HepG2 (cell line): ENCODE results near the gene ANKRD27. TPM values are rescaled to one million over a fixed set of nuclear protein-coding genes. Genes with fewer than 3 reads are reported as not detected.

Experiments used
- ATAC-seq: fragments of 200-7000 bp; cut with Tn5 transposase; 3 replicates; pipeline ENCODE4 v1.9.1; 2020; ENCODE audit warnings: mild to moderate bottlenecking, moderate library complexity
- BruUV-seq: library from RNA; stranded (reverse); fragments of 400-500 nt; replicated peaks from 2 replicates; lab custom pipeline; 2021; lab: Mats Ljungman, UMichigan
- CTCF ChIA-PET: fragments of 300-600 bp; formaldehyde crosslinking; extraction: SDS; loops from one replicate; lab custom pipeline; 2021; ENCODE audit warnings: low total read pairs, inconsistent platforms, low intra/inter-chr PET ratio; lab: Yijun Ruan, JAX
- POLR2A ChIA-PET: fragments of 350-600 bp; sonication (Branson Sonifier 250); formaldehyde crosslinking; loops from one replicate; lab custom pipeline; 2020; ENCODE audit warnings: antibody characterized with exemption, inconsistent platforms; lab: Yijun Ruan, JAX
- DNase-seq: peaks from one replicate; pipeline ENCODE4 v3.0.0-alpha.2; 2015; ENCODE audit warnings: low spot score
- FAIRE-seq: peaks from 3 replicates; lab custom pipeline; 2011; peaks lifted over from hg19 to GRCh38; lab: Jason Lieb, UNC
- H2AFZ ChIP-seq: one replicate; pipeline ENCODE4 v1.6.1; 2011; ENCODE audit warnings: low read length, inconsistent platforms
- H3K27ac ChIP-seq: fragments of 300-600 bp; 3 replicates; pipeline ENCODE4 v1.8.0; 2011; ENCODE audit warnings: mixed run types, mild to moderate bottlenecking, mixed read lengths, low read length, inconsistent platforms; ENCODE audit not compliant: insufficient read depth; ENCODE audit errors: extremely low read length
- H3K27me3 ChIP-seq, 2 experiments: fragments of 200-600 bp in 1 of 2; 2 replicates in 1 of 2; 3 replicates in 1 of 2; pipeline versions ENCODE4 v1.6.0 to v1.8.0; 2011; ENCODE audit warnings: low read length in 2 of 2, mild to moderate bottlenecking in 2 of 2, moderate library complexity in 2 of 2, inconsistent platforms in 1 of 2; ENCODE audit not compliant: insufficient read depth in 2 of 2, control insufficient read depth in 1 of 2
- H3K36me3 ChIP-seq, 2 experiments: fragments of 200-600 bp in 1 of 2; replicated peaks in 1 of 2; 2 replicates in 1 of 2; 3 replicates in 1 of 2; pipeline versions ENCODE4 v1.5.1 to v1.8.0; 2011; ENCODE audit warnings: low read length in 2 of 2, inconsistent platforms in 1 of 2; ENCODE audit not compliant: insufficient read depth in 2 of 2, control insufficient read depth in 1 of 2
- H3K4me1 ChIP-seq: 2 replicates; pipeline ENCODE4 v1.5.1; 2012; ENCODE audit warnings: low read length, inconsistent platforms; ENCODE audit not compliant: insufficient read depth
- H3K4me2 ChIP-seq: 2 replicates; pipeline ENCODE4 v1.6.0; 2011; ENCODE audit warnings: low read depth, low read length, inconsistent platforms
- H3K4me3 ChIP-seq, 3 experiments: fragments of 200-600 bp in 1 of 3; sonication (generic), shearing (Covaris generic) in 1 of 3; replicated peaks in 1 of 3; 2 replicates each; pipeline ENCODE4 v1.5.1; 2011 to 2016; ENCODE audit warnings: low read length in 3 of 3, inconsistent platforms in 2 of 3, low read depth in 2 of 3, mild to moderate bottlenecking in 2 of 3, control low read depth in 1 of 3, mixed read lengths in 1 of 3; ENCODE audit not compliant: insufficient read depth in 1 of 3
- H3K79me2 ChIP-seq: one replicate; pipeline ENCODE4 v1.6.1; 2011; ENCODE audit warnings: low read length, inconsistent platforms; ENCODE audit not compliant: insufficient read depth
- H3K9ac ChIP-seq: 2 replicates; pipeline ENCODE4 v1.6.0; 2011; ENCODE audit warnings: mild to moderate bottlenecking, low read depth, low read length, inconsistent platforms; ENCODE audit not compliant: insufficient read depth
- H3K9me3 ChIP-seq: 2 replicates; pipeline ENCODE4 v1.5.1; 2012; ENCODE audit warnings: mild to moderate bottlenecking, low read length
- H4K20me1 ChIP-seq: 2 replicates; pipeline ENCODE4 v1.6.0; 2011; ENCODE audit warnings: inconsistent platforms, mild to moderate bottlenecking, low read length, moderate library complexity; ENCODE audit not compliant: insufficient read depth
- HOXA9 ChIP-seq: sonication (generic); formaldehyde crosslinking; IDR thresholded peaks from 2 replicates; pipeline ENCODE4 v1.8.1; 2022; ENCODE audit warnings: missing genetic modification reagents, mild to moderate bottlenecking, moderate library complexity, borderline replicate concordance
- KDM3A ChIP-seq: IDR thresholded peaks from 2 replicates; pipeline ENCODE4 v1.6.1; 2018; ENCODE audit warnings: low read depth, missing compliant biosample characterization
- MEF2D ChIP-seq: sonication (generic); formaldehyde crosslinking; IDR thresholded peaks from 2 replicates; pipeline ENCODE4 v1.5.1; 2020; ENCODE audit warnings: mild to moderate bottlenecking, missing genetic modification reagents
- MTF1 ChIP-seq: sonication (generic); formaldehyde crosslinking; IDR thresholded peaks from 2 replicates; pipeline ENCODE4 v1.5.0; 2020; ENCODE audit warnings: missing genetic modification reagents
- ZNF235 ChIP-seq: sonication (generic); formaldehyde crosslinking; IDR thresholded peaks from 2 replicates; pipeline ENCODE4 v1.8.1; 2023; ENCODE audit warnings: mild to moderate bottlenecking, missing genetic modification reagents, borderline replicate concordance
- ZNF530 ChIP-seq: sonication (generic); formaldehyde crosslinking; IDR thresholded peaks from 2 replicates; pipeline ENCODE4 v1.5.0; 2020; ENCODE audit warnings: low read depth, mild to moderate bottlenecking, missing genetic modification reagents
- WGBS: methylation state at CpG from one replicate; pipeline ENCODE4 v1.1.6; 2017; ENCODE audit warnings: low lambda C conversion rate; 5-methylcytosine and 5-hydroxymethylcytosine counted together
- in situ Hi-C: cut with HindIII; loops from 2 replicates; pipeline ENCODE4 v1.10.0; 2017; ENCODE audit warnings: low pct_unique_long_range_greater_than_20kb; ENCODE audit not compliant: extremely low pct_ligation_motif_present
- intact Hi-C: fragments of 100-400 bp; cut with micrococcal nuclease; formaldehyde crosslinking; loops from one replicate; pipeline ENCODE4 v1.10.0; 2022; ENCODE audit not compliant: unreplicated experiment
- polyA plus RNA-seq, 8 experiments: library from polyadenylated mRNA; depleted of rRNA in 3 of 8; stranded (reverse) in 7 of 8; unstranded in 1 of 8; fragments of >200 nt; fragmentation: Illumina TruSeq in 4 of 8; extraction: Trizol in 4 of 8; gene quantifications; 2 replicates each; pipeline versions ENCODE4 v1.2.1 to v1.2.3, GENCODE V29; 2011 to 2016; ENCODE audit warnings: low read depth in 4 of 8, missing spikeins in 1 of 8, mixed read lengths in 1 of 8; ENCODE audit not compliant: insufficient read depth in 1 of 8
- total RNA-seq, 5 experiments: library from RNA; depleted of rRNA; stranded (reverse); fragments of >200 nt; fragmentation: Illumina TruSeq; extraction: Trizol; gene quantifications; 2 replicates each; pipeline ENCODE4 v1.2.3, GENCODE V29; 2016; ENCODE audit warnings: low read depth in 1 of 5
- TF ChIP-seq, protein P1 (sequence below): sonication (generic); formaldehyde crosslinking; IDR thresholded peaks from 2 replicates; pipeline ENCODE4 v1.4.0; 2020; ENCODE audit warnings: mild to moderate bottlenecking, missing genetic modification reagents
- TF ChIP-seq, protein P2 (sequence below): sonication (generic); formaldehyde crosslinking; conservative IDR thresholded peaks from 2 replicates; pipeline ENCODE4 v1.8.0; 2022; ENCODE audit warnings: mild to moderate bottlenecking, moderate library complexity, missing genetic modification reagents
- TF ChIP-seq, protein P3 (sequence below): IDR thresholded peaks from 2 replicates; pipeline ENCODE4 v1.6.1; 2016
- TF ChIP-seq, protein P4 (sequence below): sonication (generic); formaldehyde crosslinking; IDR thresholded peaks from 2 replicates; pipeline ENCODE4 v1.4.0; 2020; ENCODE audit warnings: low read depth, mild to moderate bottlenecking, missing genetic modification reagents

Gene ANKRD27
- total and polyA plus RNA-seq, 2 of the 13 experiments (the other 11 are each of a cell fraction or from before 2014, with no cell fraction given) = 22.2 to 23.7 TPM

DNA sequence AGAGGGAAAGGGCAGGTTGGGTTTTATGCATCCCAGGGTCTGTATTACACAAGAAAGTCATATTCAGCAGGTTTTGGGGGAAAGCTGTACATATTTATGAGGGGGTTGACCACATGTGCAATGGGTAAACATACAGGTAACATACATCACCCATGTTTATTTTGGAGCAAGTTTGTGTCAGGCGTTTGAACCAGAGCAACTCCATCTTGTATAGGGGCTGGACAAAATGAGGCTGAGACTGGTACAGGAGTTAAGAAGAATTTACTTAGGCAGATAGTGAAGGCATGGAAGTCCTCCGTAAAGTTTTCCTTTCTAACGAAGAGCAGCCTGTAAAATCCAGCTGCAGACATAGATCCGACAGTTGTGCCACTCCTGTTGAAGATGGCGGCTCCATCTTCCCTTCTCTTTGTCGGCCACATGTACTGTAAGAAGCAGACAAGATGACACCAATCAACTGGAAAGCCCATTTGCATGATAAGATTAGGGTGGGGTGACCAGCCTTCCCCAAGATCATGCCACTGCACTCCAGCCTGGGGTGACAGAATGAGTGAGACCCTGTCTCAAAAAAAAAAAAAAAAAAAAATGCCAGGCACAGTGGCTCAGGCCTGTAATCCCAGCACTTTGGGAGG lies 12.0 kb upstream of the ANKRD27 start:
- Histone ChIP-seq H3K4me2 (no peak overlapping the region), H3K4me1 (peaks cover 19% of the 10 kb centered on the region), H4K20me1 (no peaks in the 10 kb centered on the region), H3K36me3 (no peaks in the 10 kb centered on the region), H3K27ac (no peak overlapping the region), H3K79me2 (no peaks in the 10 kb centered on the region), H3K9me3 (no peaks in the 10 kb centered on the region), H3K9ac (no peak overlapping the region), H2AFZ (no peak overlapping the region), H3K27me3 (peaks cover 0 to 2% of the 10 kb centered on the region in 2 experiments; a peak in 1 of 5 replicates), H3K4me3 (no peak overlapping the region)
- DNase-seq (no peak), FAIRE-seq (no peak), ATAC-seq (no peak)
- CTCF ChIA-PET = no interaction called here
- TF ChIP-seq ZNF530 (CRISPR knock-in tag) = no peak
- WGBS = 86% methylated on average over 6 of the region's 6 CpGs
- in situ Hi-C loops (loop anchor here (25.0 kb wide), 1 partner anchor 450 kb away; the partner anchor contains the start of gene WDR88), intact Hi-C loops (no loop called here)
- no TSS peak for BruUV-seq
- POLR2A ChIA-PET = interaction anchor here (1.2 kb wide), 1 partner anchor 12 kb away, joined by 4 read pairs; the partner anchor contains the start of genes ANKRD27 and RGS9BP

DNA sequence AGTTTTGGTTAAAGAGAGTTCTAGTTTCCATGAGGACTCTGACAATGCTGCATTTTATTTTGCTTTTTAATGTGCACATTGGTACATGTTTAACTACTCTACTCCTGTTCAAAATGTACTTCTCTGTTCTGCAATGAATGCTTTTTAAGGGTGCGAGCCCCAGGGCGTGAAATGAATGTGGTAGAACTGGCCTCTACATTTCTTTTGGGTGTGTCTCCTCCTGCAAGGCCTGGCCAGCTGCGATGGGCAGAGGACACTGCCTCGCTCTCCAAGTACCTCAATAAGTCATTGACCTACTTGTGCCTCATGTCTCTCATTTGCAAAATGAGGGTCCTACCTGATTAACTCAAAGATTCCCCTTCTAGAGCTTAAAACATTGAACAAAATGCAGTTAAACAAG lies 7.3 kb upstream of the ANKRD27 start:
- WGBS = 5% methylated on average over 4 of the region's 4 CpGs
- Histone ChIP-seq H3K36me3 (no peaks in the 10 kb centered on the region), H3K4me1 (peaks cover 9% of the 10 kb centered on the region), H4K20me1 (no peaks in the 10 kb centered on the region), H3K9me3 (no peaks in the 10 kb centered on the region), H3K9ac (no peak overlapping the region), H3K4me3 (no peak overlapping the region), H3K79me2 (no peaks in the 10 kb centered on the region), H2AFZ (no peak overlapping the region), H3K27ac (no peak overlapping the region), H3K27me3 (peaks cover 0 to 4% of the 10 kb centered on the region in 2 experiments; a peak in 4 of 5 replicates), H3K4me2 (no peak overlapping the region)
- in situ Hi-C loops = loop anchor here (25.0 kb wide), 1 partner anchor 455 kb away; the partner anchor contains the start of gene WDR88
- DNase-seq (no peak), ATAC-seq (no peak), FAIRE-seq (no peak)
- ChIA-PET POLR2A (interaction anchor here (3.0 kb wide), 1 partner anchor 9 kb away, joined by 9 read pairs; the partner anchor contains the start of gene NUDT19), CTCF (no interaction called here)
- intact Hi-C loops = no loop called here
- BruUV-seq = no TSS peak
- TF ChIP-seq, protein P1, sequence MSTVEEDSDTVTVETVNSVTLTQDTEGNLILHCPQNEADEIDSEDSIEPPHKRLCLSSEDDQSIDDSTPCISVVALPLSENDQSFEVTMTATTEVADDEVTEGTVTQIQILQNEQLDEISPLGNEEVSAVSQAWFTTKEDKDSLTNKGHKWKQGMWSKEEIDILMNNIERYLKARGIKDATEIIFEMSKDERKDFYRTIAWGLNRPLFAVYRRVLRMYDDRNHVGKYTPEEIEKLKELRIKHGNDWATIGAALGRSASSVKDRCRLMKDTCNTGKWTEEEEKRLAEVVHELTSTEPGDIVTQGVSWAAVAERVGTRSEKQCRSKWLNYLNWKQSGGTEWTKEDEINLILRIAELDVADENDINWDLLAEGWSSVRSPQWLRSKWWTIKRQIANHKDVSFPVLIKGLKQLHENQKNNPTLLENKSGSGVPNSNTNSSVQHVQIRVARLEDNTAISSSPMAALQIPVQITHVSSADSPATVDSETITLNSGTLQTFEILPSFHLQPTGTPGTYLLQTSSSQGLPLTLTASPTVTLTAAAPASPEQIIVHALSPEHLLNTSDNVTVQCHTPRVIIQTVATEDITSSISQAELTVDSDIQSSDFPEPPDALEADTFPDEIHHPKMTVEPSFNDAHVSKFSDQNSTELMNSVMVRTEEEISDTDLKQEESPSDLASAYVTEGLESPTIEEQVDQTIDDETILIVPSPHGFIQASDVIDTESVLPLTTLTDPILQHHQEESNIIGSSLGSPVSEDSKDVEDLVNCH (CRISPR knock-in tag) = no peak
- TF ChIP-seq KDM3A (CRISPR knock-in tag) = no peak
- TF ChIP-seq, protein P2, sequence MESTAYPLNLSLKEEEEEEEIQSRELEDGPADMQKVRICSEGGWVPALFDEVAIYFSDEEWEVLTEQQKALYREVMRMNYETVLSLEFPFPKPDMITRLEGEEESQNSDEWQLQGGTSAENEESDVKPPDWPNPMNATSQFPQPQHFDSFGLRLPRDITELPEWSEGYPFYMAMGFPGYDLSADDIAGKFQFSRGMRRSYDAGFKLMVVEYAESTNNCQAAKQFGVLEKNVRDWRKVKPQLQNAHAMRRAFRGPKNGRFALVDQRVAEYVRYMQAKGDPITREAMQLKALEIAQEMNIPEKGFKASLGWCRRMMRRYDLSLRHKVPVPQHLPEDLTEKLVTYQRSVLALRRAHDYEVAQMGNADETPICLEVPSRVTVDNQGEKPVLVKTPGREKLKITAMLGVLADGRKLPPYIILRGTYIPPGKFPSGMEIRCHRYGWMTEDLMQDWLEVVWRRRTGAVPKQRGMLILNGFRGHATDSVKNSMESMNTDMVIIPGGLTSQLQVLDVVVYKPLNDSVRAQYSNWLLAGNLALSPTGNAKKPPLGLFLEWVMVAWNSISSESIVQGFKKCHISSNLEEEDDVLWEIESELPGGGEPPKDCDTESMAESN (CRISPR knock-in tag) = no peak
- no peak for TF ChIP-seq ZNF235 (CRISPR knock-in tag)
- TF ChIP-seq MEF2D = no peak
- TF ChIP-seq, protein P3, sequence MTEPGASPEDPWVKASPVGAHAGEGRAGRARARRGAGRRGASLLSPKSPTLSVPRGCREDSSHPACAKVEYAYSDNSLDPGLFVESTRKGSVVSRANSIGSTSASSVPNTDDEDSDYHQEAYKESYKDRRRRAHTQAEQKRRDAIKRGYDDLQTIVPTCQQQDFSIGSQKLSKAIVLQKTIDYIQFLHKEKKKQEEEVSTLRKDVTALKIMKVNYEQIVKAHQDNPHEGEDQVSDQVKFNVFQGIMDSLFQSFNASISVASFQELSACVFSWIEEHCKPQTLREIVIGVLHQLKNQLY = no peak
- no peak for TF ChIP-seq MTF1 (CRISPR knock-in tag)
- TF ChIP-seq, protein P4, sequence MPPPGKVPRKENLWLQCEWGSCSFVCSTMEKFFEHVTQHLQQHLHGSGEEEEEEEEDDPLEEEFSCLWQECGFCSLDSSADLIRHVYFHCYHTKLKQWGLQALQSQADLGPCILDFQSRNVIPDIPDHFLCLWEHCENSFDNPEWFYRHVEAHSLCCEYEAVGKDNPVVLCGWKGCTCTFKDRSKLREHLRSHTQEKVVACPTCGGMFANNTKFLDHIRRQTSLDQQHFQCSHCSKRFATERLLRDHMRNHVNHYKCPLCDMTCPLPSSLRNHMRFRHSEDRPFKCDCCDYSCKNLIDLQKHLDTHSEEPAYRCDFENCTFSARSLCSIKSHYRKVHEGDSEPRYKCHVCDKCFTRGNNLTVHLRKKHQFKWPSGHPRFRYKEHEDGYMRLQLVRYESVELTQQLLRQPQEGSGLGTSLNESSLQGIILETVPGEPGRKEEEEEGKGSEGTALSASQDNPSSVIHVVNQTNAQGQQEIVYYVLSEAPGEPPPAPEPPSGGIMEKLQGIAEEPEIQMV (CRISPR knock-in tag) = no peak
- no peak for TF ChIP-seq HOXA9 (CRISPR knock-in tag)
